Measurements from ENCODE around the gene PLSCR4. TPM values are rescaled to one million over a fixed set of nuclear protein-coding genes. Genes with fewer than 3 reads are reported as not detected.
"Not testable (repeated sequence)": the region's sequence is repeated elsewhere in the genome, so short reads cannot be mapped to it uniquely, and the experiment has no call there.

The PLSCR4 gene
- 3.1 and 4.1 TPM in 2 replicates for total RNA-seq (2014; rRNA removed)
- 3.4 TPM for polyA plus RNA-seq (2012)

DNA sequence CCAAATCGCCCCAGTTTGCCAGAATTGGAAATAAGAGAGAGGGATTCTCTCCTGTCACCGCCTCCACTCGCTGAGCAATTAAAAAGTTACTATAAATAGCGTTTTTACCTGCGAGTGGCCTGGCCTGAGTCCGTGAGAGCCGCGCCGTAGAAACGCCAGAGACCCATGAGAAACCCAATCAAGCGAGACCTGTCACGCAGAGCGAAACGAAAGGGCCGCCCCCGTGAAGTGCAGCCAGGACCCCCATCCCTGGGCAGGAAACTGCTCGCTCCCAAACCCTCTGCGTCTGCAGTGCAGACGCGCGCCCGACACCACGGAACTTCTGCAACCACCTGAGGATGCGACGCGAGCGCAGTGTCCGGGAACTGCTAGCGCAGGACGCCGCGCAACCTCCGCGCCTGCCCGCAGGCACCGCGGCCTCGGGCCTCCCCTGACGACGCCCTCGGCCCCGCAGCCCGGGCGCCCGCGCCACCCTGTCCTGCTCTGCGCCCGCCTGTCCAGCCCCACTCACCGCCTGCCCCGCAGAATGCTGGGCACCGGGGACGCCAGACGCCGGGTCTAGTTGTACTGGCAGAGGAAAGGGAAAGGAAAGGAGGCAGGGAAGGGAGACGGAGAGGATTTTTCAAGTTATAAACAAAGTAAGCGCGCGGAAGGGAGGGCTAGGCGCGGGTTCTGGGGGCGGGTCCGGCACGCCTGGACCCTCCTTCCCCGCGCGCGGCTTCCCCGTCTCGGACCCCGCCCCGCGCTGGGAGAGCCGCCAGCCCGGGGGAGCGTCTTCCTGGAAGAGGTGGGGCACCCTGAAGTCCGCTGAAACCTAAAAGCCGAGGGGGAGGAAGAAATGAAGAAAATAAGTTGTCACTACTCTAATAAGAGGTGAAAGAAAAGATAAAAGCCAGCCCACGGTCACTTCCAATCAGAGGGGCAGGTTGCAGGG lies at the start of gene PLSCR4:
Gene PLSCR4 (minus strand): TSS at position 657 of the 934 bp plus-strand sequence. CDS start 29,034 bp downstream, outside the sequence.
- DNase-seq (ENCODE audit: low read depth) = peak; percentile 71

- DNase-seq (ENCODE audit: low read depth) = not testable (repeated sequence)
These were observed 42.5 kb upstream of the PLSCR4 start for GRCh38 chr3:146293401-146293800.

DNA sequence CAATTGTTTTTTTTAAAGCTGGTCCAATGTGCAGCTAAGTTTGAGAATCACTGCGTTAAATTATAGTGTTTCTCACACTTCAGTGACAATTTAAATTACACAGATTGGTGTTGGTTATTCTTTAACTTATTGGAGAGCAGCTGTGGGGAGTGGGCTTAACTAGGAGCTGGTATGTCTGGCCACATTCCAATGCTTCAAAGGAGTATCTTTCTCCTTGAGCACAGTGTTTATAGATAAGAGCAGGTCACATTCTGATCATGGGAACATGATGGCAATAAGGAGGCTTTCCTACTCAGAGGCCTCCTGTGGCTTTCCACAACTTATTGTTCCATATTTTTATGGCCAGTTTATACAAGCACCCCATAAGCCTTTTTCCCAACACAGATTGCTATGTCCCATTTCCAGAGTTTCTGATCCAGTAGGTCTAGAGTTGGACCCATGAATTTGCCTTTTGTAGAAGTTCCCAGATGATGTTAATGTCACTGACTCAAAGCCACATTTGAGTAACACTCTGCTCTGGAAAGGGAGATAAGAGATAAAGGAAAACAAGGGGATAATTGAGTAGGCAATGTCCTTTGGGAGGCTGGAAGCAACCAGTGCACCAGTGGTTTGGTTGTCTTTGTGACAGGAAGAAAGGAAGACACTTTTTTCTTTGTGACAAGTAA lies 33.0 kb upstream of the PLSCR4 start:
- no peak for DNase-seq (ENCODE audit: low read depth)

DNA sequence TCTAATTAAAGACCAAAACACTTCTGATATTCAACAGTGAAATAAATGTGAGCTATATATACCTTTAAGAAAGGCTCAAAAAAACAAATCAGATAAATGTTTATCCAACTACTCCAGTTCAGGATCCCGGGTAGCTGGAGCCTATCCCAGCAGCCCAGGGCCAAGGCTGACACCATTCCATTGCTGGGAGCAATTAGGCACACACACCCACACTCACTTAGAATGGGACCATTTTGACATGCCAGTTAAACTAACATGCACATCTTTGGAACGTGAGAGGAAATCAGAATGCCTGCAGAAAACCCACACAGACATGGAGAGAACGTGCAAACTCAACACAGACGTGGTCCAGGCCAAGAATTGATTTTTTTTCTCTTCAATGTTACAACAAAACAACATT lies 30.0 kb upstream of the PLSCR4 start:
- no peak for DNase-seq (ENCODE audit: low read depth)

GRCh38 chr3:146279951-146280350 lies 29.0 kb upstream of the PLSCR4 start:
- no peak for DNase-seq (ENCODE audit: low read depth)

DNA sequence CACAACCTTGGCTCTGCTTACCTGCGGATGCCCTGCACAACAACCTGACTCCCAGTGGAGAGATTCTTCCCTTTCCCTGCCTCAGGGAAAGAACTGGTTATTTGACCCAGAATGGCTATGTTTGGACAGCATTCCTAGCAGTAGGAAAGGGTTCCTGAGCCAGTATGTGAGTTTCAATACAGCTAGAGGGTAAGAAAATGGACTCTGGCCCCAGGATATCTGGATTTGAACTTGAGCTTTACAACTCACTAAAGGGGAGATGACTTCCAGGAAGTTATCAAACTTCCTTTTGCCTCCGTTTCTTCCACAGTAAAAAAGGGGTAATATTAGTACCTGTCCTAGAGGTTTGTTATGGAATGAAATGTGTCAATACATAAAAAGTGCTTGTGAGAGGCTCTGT lies 28.1 kb upstream of the PLSCR4 start:
- no peak for DNase-seq (ENCODE audit: low read depth)

- peak; percentile 59 for DNase-seq (ENCODE audit: low read depth)
These were observed 27.2 kb upstream of the PLSCR4 start for GRCh38 chr3:146277953-146278631.

DNA sequence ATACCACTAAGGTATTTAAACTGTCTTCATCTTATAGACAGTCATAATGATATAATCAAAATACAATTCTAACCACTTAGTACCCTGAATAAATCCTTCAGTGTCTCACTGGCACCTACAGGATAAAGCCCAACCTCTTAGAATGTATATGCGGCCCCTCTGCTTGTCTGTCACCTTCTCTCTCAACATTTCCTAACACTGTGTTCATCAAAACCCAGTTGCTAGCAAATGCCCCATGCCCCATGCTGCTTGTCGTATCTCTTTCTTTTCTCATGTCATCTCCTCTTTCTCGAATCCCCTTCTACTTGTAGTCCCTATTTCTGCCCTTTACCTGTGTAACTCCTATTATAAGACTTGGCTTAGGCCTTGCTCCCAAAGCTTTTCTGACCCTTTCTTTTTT lies 24.6 kb upstream of the PLSCR4 start:
- no peak for DNase-seq (ENCODE audit: low read depth)

DNA sequence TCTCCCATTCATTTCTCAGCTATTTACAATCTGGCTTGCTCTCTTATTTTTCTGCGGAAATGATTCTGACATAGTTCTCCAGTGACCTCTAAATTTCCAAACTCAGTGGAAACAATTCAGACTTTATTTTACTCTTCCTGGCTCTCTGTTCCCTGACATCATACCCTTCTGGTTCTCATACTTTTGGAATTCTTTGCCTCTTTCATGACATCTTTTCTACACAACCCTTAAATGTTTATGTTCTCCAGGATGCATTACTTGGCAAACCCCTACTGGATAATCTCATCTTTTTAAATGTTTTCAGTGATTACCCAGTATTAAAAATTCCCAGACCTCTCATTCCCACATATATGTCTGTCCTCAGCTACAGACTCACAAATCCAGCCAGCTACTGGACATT lies 23.9 kb upstream of the PLSCR4 start:
- no peak for DNase-seq (ENCODE audit: low read depth)

DNA sequence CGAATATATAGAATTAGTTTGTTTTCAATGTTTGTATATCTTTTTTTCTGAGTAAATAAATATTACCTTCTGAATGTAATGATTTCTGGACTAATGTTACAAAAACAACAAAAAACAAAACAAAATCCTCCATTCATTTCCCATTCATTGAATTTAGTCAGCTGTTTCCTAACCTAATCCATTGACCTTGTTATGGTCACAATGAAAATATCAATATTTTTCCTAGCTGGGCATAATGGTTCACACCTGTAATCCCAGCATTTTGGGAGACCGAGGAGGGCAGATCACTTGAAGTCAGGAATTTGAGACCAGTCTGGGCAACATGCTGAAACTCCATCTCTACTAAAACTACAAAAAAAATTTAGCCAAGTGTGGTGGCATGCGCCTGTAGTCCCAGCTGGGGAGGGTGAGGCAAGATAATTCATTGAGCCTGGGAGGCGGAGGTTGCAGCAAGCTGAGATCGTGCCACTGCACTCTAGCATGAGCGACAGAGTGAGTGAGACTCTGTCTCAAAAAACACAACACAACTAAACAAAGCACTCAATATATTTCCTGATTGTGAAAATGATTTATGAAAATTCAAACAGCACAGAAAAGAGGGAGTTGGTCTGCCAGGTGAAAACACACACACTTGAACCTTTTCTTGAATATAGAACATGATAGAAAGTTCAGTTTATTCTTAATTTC lies 23.0 kb upstream of the PLSCR4 start:
- DNase-seq (ENCODE audit: low read depth) = no peak

- no peak for DNase-seq (ENCODE audit: low read depth)
These were observed 20.3 kb upstream of the PLSCR4 start for GRCh38 chr3:146271180-146271579.

- no peak for DNase-seq (ENCODE audit: low read depth)
These were observed 18.4 kb upstream of the PLSCR4 start for GRCh38 chr3:146269271-146269670.

- no peak for DNase-seq (ENCODE audit: low read depth)
These were observed 17.8 kb upstream of the PLSCR4 start for GRCh38 chr3:146268535-146269219.

DNA sequence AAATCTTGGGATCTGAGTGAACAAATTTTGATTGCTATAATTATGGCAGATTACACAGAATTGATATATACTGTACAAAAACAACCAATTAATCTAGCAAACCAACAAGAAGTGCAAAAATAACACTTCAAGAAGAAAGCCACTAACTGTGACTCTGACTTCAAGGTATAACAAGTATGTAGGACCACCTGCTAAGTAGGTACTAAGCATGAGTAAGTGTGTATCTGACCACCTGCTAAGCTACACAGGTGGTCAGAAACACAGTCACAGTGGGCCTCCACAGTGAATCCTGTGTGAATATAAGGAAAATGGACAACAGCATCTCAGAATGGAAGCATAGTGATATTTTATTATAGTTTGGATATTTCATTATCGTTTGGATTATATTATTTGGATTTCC lies 14.8 kb upstream of the PLSCR4 start:
- no peak for DNase-seq (ENCODE audit: low read depth)

DNA sequence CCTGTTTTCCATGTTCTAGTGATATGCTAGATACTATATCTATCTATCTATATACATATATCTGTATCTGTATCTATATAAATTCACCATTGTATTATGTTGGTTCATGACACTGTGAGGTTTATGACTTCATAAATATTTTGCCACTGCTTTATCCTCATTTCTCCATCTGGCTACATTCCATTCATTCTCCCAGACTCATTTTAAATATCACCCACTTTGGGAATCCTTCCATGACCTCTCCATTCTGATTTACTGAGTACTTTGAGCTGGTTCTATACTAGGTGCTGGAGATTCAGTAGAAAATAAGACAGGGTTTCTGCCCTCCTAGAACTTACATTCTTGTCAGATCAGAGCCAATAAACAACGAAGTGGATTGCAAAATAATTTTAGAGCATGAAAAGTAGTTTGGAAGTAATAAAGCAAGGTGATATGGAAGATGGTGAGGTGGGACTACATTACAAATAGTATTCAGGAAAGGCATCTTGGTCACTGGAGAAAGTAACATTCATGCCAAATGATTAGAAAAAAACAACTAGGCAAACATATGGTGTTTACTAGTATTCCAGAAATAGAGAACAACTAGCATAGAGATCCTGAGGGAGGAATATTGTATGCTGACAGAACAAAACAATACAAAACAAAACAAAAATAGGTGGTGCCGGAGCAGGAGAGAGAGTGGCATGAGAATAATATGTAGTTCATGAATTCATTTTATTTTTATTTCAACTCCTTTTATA lies 11.6 kb upstream of the PLSCR4 start:
- no peak for DNase-seq (ENCODE audit: low read depth)

DNA sequence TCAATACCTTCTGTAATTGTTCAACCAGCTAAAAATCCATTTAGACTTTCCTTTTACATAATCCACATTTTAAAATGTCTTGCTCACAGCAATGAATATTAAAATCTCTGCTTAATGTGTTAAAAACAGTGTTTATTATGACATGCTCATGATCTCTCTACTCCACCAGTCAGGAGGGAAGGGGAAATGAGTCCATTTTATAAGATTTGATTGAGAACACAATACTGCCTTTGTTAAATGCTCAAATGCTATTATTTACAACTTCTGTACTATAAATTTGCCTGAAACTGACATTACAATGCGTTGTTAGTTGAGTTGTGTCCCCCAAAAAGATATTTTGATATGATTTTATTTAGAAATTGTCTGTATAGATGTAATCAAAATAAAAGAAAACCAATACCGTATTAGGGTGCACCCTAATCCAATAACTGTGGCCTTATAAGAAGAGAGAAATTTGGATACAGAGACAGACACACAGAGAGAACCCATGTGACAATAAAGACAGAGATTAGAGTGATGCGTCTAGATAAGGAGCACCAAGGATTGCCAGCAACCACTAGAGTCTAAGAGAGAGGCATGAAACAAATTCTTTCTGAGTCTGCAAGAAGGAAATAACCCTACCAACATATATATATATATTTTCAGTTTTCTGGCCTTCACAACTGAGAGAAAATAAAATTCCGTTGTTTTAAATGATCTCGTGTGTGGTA lies 9.1 kb upstream of the PLSCR4 start:
- no peak for DNase-seq (ENCODE audit: low read depth)

- no peak for DNase-seq (ENCODE audit: low read depth)
These were observed 6.1 kb upstream of the PLSCR4 start for GRCh38 chr3:146256851-146257486.

DNA sequence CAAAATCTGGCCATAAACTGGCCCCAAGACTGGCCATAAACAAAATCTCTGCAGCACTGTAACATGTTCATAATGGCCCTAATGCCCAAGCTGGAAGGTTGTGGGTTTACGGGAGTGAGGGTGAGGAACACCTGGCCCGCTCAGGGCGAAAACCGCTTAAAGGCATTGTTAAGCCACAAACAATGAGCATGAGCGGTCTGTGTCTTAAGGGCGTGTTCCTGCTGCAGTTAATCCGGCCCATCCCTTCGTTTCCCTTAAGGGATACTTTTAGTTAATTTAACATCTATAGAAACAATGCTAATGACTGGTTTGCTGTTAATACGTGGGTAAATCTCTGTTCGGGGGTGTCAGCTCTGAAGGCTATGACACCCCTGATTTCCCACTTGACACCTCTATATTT lies 1.5 kb upstream of the PLSCR4 start:
- not testable (repeated sequence) for DNase-seq (ENCODE audit: low read depth)

GRCh38 chr3:146249921-146250320 lies 984 bp downstream of the PLSCR4 start:
- DNase-seq (ENCODE audit: low read depth) = no peak

Data from LHCN-M2 (cell line).